Activated CD8-positive, alpha-beta T cell treated with anti-CD3 and anti-CD28 coated beads for 36 hours (primary cell): ENCODE results near the gene DDX19B. TPM values are rescaled to one million over a fixed set of nuclear protein-coding genes. Genes with fewer than 3 reads are reported as not detected.
"Not testable (repeated sequence)": the region's sequence is repeated elsewhere in the genome, so short reads cannot be mapped to it uniquely, and the experiment has no call there.

Experiments used
- ATAC-seq: fragments of 200-7000 bp; cut with Tn5 transposase; one replicate; pipeline ENCODE4 v1.10.0; 2021; ENCODE audit warnings: mild to moderate bottlenecking, moderate library complexity
- CTCF ChIA-PET: fragments of 350-600 bp; sonication (Branson Sonifier 250); formaldehyde crosslinking; loops from one replicate; lab custom pipeline; 2021; ENCODE audit warnings: antibody characterized with exemption; lab: Charles Lee
- POLR2A ChIA-PET: fragments of 350-600 bp; sonication (Branson Sonifier 250); formaldehyde crosslinking; loops from one replicate; lab custom pipeline; 2021; ENCODE audit warnings: antibody characterized with exemption; lab: Charles Lee
- DNase-seq: peaks from one replicate; pipeline ENCODE4 v3.0.0-alpha.2; 2020
- H3K27ac Mint-ChIP-seq: one replicate; pipeline ENCODE4 v1.8.0; 2021; ENCODE audit warnings: mild to moderate bottlenecking, mixed read lengths
- H3K27me3 Mint-ChIP-seq: one replicate; pipeline ENCODE4 v1.8.0; 2021; ENCODE audit warnings: mixed read lengths
- H3K36me3 Mint-ChIP-seq: one replicate; pipeline ENCODE4 v1.8.0; 2021; ENCODE audit warnings: low read depth, mixed read lengths
- H3K4me1 Mint-ChIP-seq: one replicate; pipeline ENCODE4 v1.8.0; 2021; ENCODE audit warnings: low read depth, mixed read lengths
- H3K4me3 Mint-ChIP-seq: one replicate; pipeline ENCODE4 v1.8.0; 2021; ENCODE audit warnings: mild to moderate bottlenecking, moderate library complexity, mixed read lengths
- H3K9me3 Mint-ChIP-seq: one replicate; pipeline ENCODE4 v1.8.0; 2021; ENCODE audit warnings: mixed read lengths
- intact Hi-C: fragments of 100-400 bp; cut with micrococcal nuclease; formaldehyde crosslinking; loops from one replicate; pipeline ENCODE4 v1.10.0; 2022
- total RNA-seq, 2 experiments: library from RNA; stranded (reverse); gene quantifications; one replicate each; pipeline ENCODE4 v1.2.3, GENCODE V29; 2021
- TF ChIP-seq, protein P1 (sequence below): fragments of 200-600 bp; IDR thresholded peaks from one replicate; pipeline ENCODE4 v1.8.0; 2022; ENCODE audit warnings: antibody characterized with exemption, mild to moderate bottlenecking

Gene DDX19B
- total RNA-seq, 2 experiments from 2014 or later, result 34.8 to 42.2 TPM

DNA sequence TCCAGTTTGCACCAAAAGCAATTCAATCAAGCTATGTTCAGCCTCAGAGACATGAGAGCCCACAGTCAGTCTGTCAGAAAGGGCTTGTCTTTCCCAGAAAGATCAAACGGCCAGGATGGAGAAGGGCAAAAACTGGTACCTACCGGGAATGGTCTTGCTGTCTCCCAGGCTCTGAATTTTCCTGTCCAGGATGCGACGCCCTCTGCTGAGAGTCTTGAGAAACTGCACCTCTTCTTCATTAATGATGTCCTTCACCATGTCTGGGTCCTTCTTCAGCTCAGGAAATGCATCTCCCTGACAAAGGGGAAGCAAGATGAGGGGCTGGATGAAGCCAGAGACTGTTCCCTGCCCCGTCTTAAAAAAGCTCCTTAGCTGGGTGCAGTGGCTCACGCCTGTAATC, 31.5 kb upstream of the DDX19B start:
- intact Hi-C loops, result no loop called here
- DNase-seq, result no peak
- CTCF ChIA-PET, result interaction anchor here (0.6 to 3.0 kb wide), 18 partner anchors 7 to 312 kb away, joined by 3 to 52 read pairs (median 4); partner anchors contain the start of genes AARS1 and EXOSC6
- peak; percentile 58 for ATAC-seq
- no peaks in the 10 kb centered on the region for H3K27me3 Mint-ChIP-seq
- no peak overlapping the region for H3K27ac Mint-ChIP-seq
- no peak overlapping the region for H3K4me3 Mint-ChIP-seq
- H3K4me1 Mint-ChIP-seq, result no peaks in the 10 kb centered on the region
- TF ChIP-seq, protein P1, sequence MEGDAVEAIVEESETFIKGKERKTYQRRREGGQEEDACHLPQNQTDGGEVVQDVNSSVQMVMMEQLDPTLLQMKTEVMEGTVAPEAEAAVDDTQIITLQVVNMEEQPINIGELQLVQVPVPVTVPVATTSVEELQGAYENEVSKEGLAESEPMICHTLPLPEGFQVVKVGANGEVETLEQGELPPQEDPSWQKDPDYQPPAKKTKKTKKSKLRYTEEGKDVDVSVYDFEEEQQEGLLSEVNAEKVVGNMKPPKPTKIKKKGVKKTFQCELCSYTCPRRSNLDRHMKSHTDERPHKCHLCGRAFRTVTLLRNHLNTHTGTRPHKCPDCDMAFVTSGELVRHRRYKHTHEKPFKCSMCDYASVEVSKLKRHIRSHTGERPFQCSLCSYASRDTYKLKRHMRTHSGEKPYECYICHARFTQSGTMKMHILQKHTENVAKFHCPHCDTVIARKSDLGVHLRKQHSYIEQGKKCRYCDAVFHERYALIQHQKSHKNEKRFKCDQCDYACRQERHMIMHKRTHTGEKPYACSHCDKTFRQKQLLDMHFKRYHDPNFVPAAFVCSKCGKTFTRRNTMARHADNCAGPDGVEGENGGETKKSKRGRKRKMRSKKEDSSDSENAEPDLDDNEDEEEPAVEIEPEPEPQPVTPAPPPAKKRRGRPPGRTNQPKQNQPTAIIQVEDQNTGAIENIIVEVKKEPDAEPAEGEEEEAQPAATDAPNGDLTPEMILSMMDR, result peak; percentile 68
- H3K9me3 Mint-ChIP-seq, result no peaks in the 10 kb centered on the region
- peaks cover 64% of the 10 kb centered on the region for H3K36me3 Mint-ChIP-seq
- POLR2A ChIA-PET, result interaction anchor here (0.8 to 1.6 kb wide), 4 partner anchors 13 to 272 kb away, joined by 3 to 4 read pairs (median 3); partner anchors contain the start of genes AARS1 and EXOSC6

DNA sequence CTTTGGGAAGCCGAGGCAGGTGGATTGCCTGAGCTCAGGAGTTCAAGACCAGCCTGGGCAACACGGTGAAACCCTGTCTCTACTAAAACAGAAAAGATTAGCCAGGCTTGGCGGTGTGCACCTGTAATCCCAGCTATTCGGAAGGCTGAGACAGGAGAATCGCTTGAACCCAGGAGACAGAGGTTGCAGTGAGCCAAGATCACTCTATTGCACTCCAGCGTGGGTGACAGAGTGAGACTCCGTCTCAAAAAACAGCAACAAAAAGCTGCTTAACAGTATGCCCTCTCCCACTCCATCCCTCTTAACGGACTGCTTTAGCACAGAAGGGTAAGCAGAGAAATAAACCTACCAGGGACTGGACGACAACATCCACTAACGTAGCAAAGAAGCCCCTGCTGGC, 31.1 kb upstream of the DDX19B start:
- intact Hi-C loops, H3K9me3 Mint-ChIP-seq, H3K4me1 Mint-ChIP-seq, H3K27ac Mint-ChIP-seq, H3K27me3 Mint-ChIP-seq, H3K4me3 Mint-ChIP-seq, ATAC-seq, DNase-seq: not testable (repeated sequence)
- CTCF ChIA-PET, result interaction anchor here (0.6 to 3.0 kb wide), 17 partner anchors 7 to 311 kb away, joined by 3 to 52 read pairs (median 4); partner anchors contain the start of gene EXOSC6
- H3K36me3 Mint-ChIP-seq, result peaks cover 64% of the 10 kb centered on the region
- POLR2A ChIA-PET, result interaction anchor here (0.7 to 1.6 kb wide), 5 partner anchors 13 to 271 kb away, joined by 3 to 4 read pairs (median 3); partner anchors contain the start of genes AARS1 and EXOSC6

- no peaks in the 10 kb centered on the region for H3K9me3 Mint-ChIP-seq
- H3K27me3 Mint-ChIP-seq, result no peaks in the 10 kb centered on the region
- intact Hi-C loops, result no loop called here
- H3K27ac Mint-ChIP-seq, result no peak overlapping the region
- peaks cover 66% of the 10 kb centered on the region for H3K36me3 Mint-ChIP-seq
- ChIA-PET POLR2A (no interaction called here), CTCF (no interaction called here)
- TF ChIP-seq, protein P1, result no peak
- no peak for ATAC-seq
- no peak overlapping the region for H3K4me3 Mint-ChIP-seq
- no peaks in the 10 kb centered on the region for H3K4me1 Mint-ChIP-seq
- DNase-seq, result no peak
These were observed 29.5 kb upstream of the DDX19B start for GRCh38 chr16:70269471-70269870.

DNA sequence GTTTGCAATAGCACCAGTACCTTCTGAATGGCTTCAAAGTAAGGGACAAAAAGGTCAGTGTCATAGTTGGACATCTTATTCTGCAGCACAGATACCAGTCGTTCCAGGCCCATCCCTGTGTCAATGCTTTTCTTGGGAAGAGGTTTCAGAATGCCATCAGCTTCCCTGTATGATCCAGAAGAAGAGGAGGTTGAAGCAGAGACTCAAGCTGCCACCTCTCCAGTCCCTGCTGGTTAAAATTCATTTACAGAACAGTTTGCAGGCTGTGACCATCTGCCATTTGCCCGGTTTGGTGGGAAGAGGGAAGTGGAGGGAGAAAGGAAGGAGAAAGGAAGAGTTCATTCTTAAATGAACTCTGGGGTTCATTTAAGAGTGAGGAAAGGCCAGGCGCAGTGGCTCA, 28.8 kb upstream of the DDX19B start:
- CTCF ChIA-PET, result no interaction called here
- H3K36me3 Mint-ChIP-seq, result peaks cover 62% of the 10 kb centered on the region
- H3K4me1 Mint-ChIP-seq, result no peaks in the 10 kb centered on the region
- DNase-seq (no peak), ATAC-seq (no peak)
- H3K27ac Mint-ChIP-seq, result no peak overlapping the region
- H3K27me3 Mint-ChIP-seq, result no peaks in the 10 kb centered on the region
- intact Hi-C loops, result no loop called here
- H3K9me3 Mint-ChIP-seq, result no peaks in the 10 kb centered on the region
- TF ChIP-seq, protein P1, result no peak
- no peak overlapping the region for H3K4me3 Mint-ChIP-seq
- POLR2A ChIA-PET, result no interaction called here

DNA sequence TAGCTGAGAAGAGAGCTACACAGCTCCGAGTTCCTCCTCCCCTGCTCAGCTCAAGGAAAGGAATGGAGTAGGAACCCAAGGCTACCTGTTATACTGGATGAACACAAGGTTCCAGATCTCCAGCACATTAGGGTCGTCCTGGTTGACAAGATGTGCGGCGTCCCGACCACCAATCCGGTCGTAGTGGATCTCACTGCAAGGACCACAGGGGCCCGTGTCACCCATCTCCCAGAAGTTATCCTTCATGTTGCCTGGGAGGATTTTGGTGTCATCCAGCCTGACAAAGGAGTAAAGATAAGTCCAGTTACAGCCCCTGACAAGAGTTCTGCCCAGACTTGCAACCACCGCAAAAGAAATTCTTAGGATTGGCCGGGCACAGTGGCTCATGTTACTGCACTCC, 27.3 kb upstream of the DDX19B start:
- no peak overlapping the region for H3K4me3 Mint-ChIP-seq
- no peak for ATAC-seq
- H3K4me1 Mint-ChIP-seq, result no peaks in the 10 kb centered on the region
- CTCF ChIA-PET, result interaction anchor here (1.2 to 1.6 kb wide), 2 partner anchors 17 to 268 kb away, joined by 3 read pairs; no protein-coding TSS in a partner anchor
- no peaks in the 10 kb centered on the region for H3K9me3 Mint-ChIP-seq
- H3K36me3 Mint-ChIP-seq, result peaks cover 60% of the 10 kb centered on the region
- DNase-seq, result no peak
- intact Hi-C loops, result no loop called here
- POLR2A ChIA-PET, result no interaction called here
- TF ChIP-seq, protein P1, result no peak
- no peaks in the 10 kb centered on the region for H3K27me3 Mint-ChIP-seq
- H3K27ac Mint-ChIP-seq, result no peak overlapping the region
